ENCODE measurements around the gene PLD5. TPM values are rescaled to one million over a fixed set of nuclear protein-coding genes. Genes with fewer than 3 reads are reported as not detected.

PLD5 gene
- total RNA-seq = not detected in 2 replicates

GRCh38 chr1:242524571-242525359, at the start of gene PLD5:
Gene PLD5 (minus strand): TSS chr1:242524697.

